Heart left ventricle (tissue), 16 donors: ENCODE measurements around the gene NR0B2. TPM values are rescaled to one million over a fixed set of nuclear protein-coding genes. Genes with fewer than 3 reads are reported as not detected.

Source experiments
- ATAC-seq, 4 donors: fragments of 200-7000 bp; cut with Tn5 transposase; one replicate each; pipeline ENCODE4 v1.9.1; 2020 to 2022; ENCODE audit warnings: moderate library complexity in 4 of 4, mild to moderate bottlenecking in 3 of 4, moderate number of reproducible peaks in 1 of 4
- DNase-seq, 5 donors: peaks; one replicate each; pipeline ENCODE4 v3.0.0-alpha.2; 2020
- H3K27ac ChIP-seq, 12 donors: fragments of 200-600 bp; sonication (generic) in 4 of 12; one replicate each; pipeline versions ENCODE4 v1.5.0 to v1.8.0; 2016 to 2022; ENCODE audit warnings: mild to moderate bottlenecking in 2 of 12
- H3K27me3 ChIP-seq, 9 donors: fragments of 200-600 bp; sonication (generic) in 2 of 9; one replicate each; pipeline versions ENCODE4 v1.5.1 to v1.8.0; 2016 to 2022; ENCODE audit warnings: mild to moderate bottlenecking in 3 of 9
- H3K36me3 ChIP-seq, 9 donors: fragments of 200-600 bp; sonication (generic) in 2 of 9; one replicate each; pipeline versions ENCODE4 v1.5.0 to v1.8.0; 2018 to 2022; ENCODE audit warnings: mild to moderate bottlenecking in 2 of 9
- H3K4me1 ChIP-seq, 12 donors: fragments of 200-600 bp; sonication (generic) in 4 of 12; one replicate each; pipeline versions ENCODE4 v1.5.0 to v1.8.0; 2016 to 2022; ENCODE audit warnings: mild to moderate bottlenecking in 3 of 12
- H3K4me3 ChIP-seq, 12 donors: fragments of 200-600 bp; sonication (generic) in 4 of 12; one replicate each; pipeline versions ENCODE4 v1.5.0 to v1.8.0; 2017 to 2022; ENCODE audit warnings: mild to moderate bottlenecking in 9 of 12, moderate library complexity in 4 of 12
- H3K9me3 ChIP-seq, 12 donors: fragments of 200-600 bp; sonication (generic) in 4 of 12; one replicate each; pipeline versions ENCODE4 v1.5.0 to v1.8.0; 2016 to 2022; ENCODE audit warnings: mild to moderate bottlenecking in 1 of 12
- POLR2A ChIP-seq, 2 donors: fragments of 450-650 bp; IDR thresholded peaks; one replicate each; pipeline ENCODE4 v1.6.1; 2017; ENCODE audit warnings: antibody characterized with exemption in 2 of 2, mild to moderate bottlenecking in 2 of 2, moderate library complexity in 2 of 2
- WGBS, 4 donors: extraction: QIAGEN DNeasy Blood & Tissue Kit in 2 of 4; methylation state at CpG; one replicate each; pipeline versions ENCODE4 v1.1.5 to v1.1.7; 2013 to 2018; 5-methylcytosine and 5-hydroxymethylcytosine counted together
- intact Hi-C, 10 donors: fragments of 100-400 bp; cut with DNase I; formaldehyde crosslinking; loops; one replicate each; pipeline versions ENCODE4 v1.11.1 to v1.14.2; 2022
- polyA plus RNA-seq, 2 donors: library from polyadenylated mRNA; stranded (reverse); fragments of 200-250 nt; gene quantifications; one replicate each; pipeline ENCODE4 v1.2.3, GENCODE V29; 2013
- total RNA-seq, 9 donors: library from RNA; depleted of rRNA in 2 of 9; stranded (reverse); fragments of >200 nt in 2 of 9; fragmentation: NEBNext Ultra II Directional in 3 of 9; extraction: Animal tissue kit (Norgen Biotek cat#: 25700) in 3 of 9; gene quantifications; one replicate each; pipeline versions ENCODE4 v1.1.0 to v1.2.4, GENCODE V29; 2016 to 2023
- TF ChIP-seq, protein P1 (sequence below), 12 donors: fragments of 200-600 bp; sonication (generic) in 4 of 12; IDR thresholded peaks; one replicate each; pipeline versions ENCODE4 v1.5.0 to v1.8.0; 2018 to 2022; ENCODE audit warnings: antibody characterized with exemption in 12 of 12, mild to moderate bottlenecking in 5 of 12
- donor health status: ischemic (EF 13 %, LVEDD 7.1; RV severe dilation, severe dysfunction).
- donor health status: healthy with polysubstance abuse.
- donor health status: DM: no; HTN: yes; CAD: no.
- donor health status: DM: no; HTN: no; CAD: no.
- donor health status: ischemic (EF 25% LVEDD 6.9; RV normal size, moderate dysfunction).
- donor health status: ischemic (EF 25% LVEDD 5.7; RV mildly dilated, moderate dysfunction).
- donor health status: healthy.
- donor health status: DM: yes; HTN: yes; CAD: no.
- donor health status: ischemic (EF 35%, LVEDD 5.7; RV mildly dilated, moderate dysfunction).
- donor health status: nonischemic (EF 11% LVEDD 7.7; RV severe dilation, severe dysfunction).
- donor health status: DM: yes; HTN: yes; CAD: no.
- donor health status: PGD.
- donor health status: ischemic (EF 29% LVEDD 5.4; RV normal size, mild dysfunction).
- donor health status: nonischemic (EF 23%, LVEDD 6.1; RV moderate dilation, normal function).

The NR0B2 gene
- total and polyA plus RNA-seq, 11 donors, result 2.0 to 19.2 (median 6.6) TPM

DNA sequence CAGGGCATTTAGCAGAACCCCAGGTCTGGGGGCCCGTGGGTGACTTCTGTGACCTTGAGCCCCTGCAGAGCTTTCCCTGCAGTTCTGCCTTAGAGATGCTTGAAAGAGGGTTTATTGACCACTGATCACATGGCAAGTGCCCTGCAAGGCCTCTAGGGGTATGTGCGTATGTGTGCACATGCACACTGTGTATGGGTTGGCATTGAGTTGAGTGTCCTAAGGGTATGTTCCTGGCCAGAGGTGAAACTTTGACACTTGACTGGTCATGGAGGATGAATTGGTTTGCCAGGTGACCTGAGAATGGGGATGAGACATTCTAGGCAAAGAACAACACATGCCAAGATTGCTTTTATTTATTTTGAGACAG lies 24.9 kb upstream of the NR0B2 start:
- intact Hi-C loops, result no loop called here
- no peak for DNase-seq
- H3K36me3 ChIP-seq, result peaks cover 0 to 65% (median 47%) of the 10 kb centered on the region in 9 donors
- peaks cover 0 to 40% (median 11%) of the 10 kb centered on the region in 12 donors for H3K4me1 ChIP-seq
- no peak overlapping the region for H3K4me3 ChIP-seq
- no peaks in the 10 kb centered on the region for H3K27me3 ChIP-seq
- peak overlapping the region in 9 of 12 donors; percentile 27 to 75 (median 68) for H3K27ac ChIP-seq
- peak in 1 of 4 donors; percentile 9 for ATAC-seq
- WGBS, 4 donors, result 84 to 100% (median 92%) methylated on average over 1 to 2 of the region's 2 CpGs
- H3K9me3 ChIP-seq, result no peaks in the 10 kb centered on the region
- TF ChIP-seq POLR2A (IDR thresholded peaks at IDR 0.05), result no peak
- TF ChIP-seq, protein P1, sequence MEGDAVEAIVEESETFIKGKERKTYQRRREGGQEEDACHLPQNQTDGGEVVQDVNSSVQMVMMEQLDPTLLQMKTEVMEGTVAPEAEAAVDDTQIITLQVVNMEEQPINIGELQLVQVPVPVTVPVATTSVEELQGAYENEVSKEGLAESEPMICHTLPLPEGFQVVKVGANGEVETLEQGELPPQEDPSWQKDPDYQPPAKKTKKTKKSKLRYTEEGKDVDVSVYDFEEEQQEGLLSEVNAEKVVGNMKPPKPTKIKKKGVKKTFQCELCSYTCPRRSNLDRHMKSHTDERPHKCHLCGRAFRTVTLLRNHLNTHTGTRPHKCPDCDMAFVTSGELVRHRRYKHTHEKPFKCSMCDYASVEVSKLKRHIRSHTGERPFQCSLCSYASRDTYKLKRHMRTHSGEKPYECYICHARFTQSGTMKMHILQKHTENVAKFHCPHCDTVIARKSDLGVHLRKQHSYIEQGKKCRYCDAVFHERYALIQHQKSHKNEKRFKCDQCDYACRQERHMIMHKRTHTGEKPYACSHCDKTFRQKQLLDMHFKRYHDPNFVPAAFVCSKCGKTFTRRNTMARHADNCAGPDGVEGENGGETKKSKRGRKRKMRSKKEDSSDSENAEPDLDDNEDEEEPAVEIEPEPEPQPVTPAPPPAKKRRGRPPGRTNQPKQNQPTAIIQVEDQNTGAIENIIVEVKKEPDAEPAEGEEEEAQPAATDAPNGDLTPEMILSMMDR (IDR thresholded peaks at IDR 0.05), result no peak

DNA sequence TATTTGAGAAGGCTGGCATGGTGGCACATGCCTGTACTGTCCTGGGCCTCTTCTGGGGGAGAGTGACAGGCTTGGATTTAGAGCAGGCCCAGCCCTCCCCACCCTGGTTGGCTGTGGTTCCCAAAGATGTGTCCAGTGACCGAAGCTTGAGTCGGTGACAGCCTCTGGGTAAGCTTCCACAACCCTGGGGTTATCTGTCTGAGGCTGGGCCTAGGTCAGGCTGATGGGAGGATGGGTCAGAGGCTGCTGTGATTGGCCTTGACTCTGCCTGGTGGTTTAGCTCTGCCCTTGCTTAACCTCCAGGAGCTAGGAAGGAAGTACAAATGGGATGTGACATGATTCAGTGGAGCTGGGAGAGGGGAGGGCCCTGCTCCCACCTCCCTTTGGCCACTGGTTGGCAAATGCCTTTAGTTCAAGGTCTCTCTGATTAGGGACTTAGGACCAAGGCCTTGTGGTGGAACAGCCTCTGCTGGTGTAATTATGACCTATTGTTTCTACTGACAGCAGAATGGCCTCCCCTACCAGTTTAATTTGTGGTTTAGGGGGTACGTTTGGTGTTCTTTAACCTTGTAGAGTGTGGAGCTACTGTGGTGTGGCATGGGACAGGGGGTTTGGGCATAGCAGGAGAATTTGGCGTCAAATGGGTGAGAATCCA lies 24.4 kb upstream of the NR0B2 start:
- 51 to 71% (median 67%) methylated on average over 4 of the region's 4 CpGs for WGBS, 4 donors
- DNase-seq, result peak in 4 of 5 donors; percentile 31 to 62 (median 37)
- ATAC-seq, result peak; percentile 62 to 82 (median 72)
- no peaks in the 10 kb centered on the region for H3K27me3 ChIP-seq
- intact Hi-C loops, result no loop called here
- TF ChIP-seq POLR2A (IDR thresholded peaks at IDR 0.05), result no peak
- TF ChIP-seq, protein P1 (IDR thresholded peaks at IDR 0.05), result no peak
- no peaks in the 10 kb centered on the region for H3K9me3 ChIP-seq
- peaks cover 0 to 65% (median 46%) of the 10 kb centered on the region in 9 donors for H3K36me3 ChIP-seq
- peak overlapping the region in 11 of 12 donors; percentile 8 to 75 (median 68) for H3K27ac ChIP-seq
- H3K4me1 ChIP-seq, result peaks cover 0 to 40% (median 11%) of the 10 kb centered on the region in 12 donors
- no peak overlapping the region for H3K4me3 ChIP-seq

DNA sequence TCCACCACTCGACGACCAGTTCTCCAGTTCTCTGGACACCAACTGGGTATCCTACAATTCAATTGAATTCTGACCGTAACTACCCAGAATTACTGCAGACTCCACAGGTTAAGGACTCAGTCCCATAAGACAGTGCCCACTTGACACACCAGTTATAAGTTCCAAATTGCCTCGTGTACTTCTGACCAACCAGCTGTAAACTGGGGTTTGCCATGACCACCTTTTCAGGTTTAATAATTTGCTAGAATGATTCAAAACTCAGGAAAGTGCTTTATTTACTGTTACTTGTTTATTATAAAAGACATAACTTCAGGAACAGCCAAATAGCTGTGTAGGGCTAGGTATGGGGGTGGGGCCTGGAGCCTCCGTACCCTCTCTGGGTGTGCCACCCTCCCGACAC lies 23.0 kb upstream of the NR0B2 start:
- WGBS, 4 donors, result 85 to 88% (median 87%) methylated on average over 6 of the region's 6 CpGs
- no peak overlapping the region for H3K4me3 ChIP-seq
- no peak overlapping the region for H3K27ac ChIP-seq
- DNase-seq (no peak), ATAC-seq (no peak)
- peaks cover 0 to 64% (median 44%) of the 10 kb centered on the region in 9 donors for H3K36me3 ChIP-seq
- no peaks in the 10 kb centered on the region for H3K9me3 ChIP-seq
- intact Hi-C loops, result loop anchor here in 1 of 10 donors (2.0 kb wide), 1 partner anchor 14 kb away; no protein-coding TSS in a partner anchor
- H3K4me1 ChIP-seq, result peaks cover 0 to 40% (median 12%) of the 10 kb centered on the region in 12 donors
- TF ChIP-seq, protein P1 (IDR thresholded peaks at IDR 0.05), result no peak
- TF ChIP-seq POLR2A (IDR thresholded peaks at IDR 0.05), result no peak
- no peaks in the 10 kb centered on the region for H3K27me3 ChIP-seq

DNA sequence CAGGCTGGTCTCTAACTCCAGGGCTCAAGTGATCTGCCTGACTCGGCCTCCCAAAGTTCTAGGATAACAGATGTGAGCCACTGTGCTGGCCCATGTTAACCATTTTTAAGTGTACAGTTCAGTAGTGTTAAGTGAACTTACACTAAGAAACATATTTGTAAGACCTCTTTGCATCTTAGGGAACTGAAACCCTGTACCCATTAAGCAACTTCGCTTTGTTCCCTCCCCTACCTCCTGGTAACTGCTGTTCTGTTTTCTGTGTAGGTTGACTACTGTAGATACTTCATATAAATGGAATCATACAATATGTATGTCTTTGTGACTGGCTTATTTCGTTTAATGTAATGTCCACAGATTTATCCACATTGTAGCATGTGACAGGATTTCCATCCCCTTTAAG lies 18.8 kb upstream of the NR0B2 start:
- intact Hi-C loops, result no loop called here
- WGBS, 4 donors, result 89 to 90% (median 90%) methylated on average over 3 of the region's 3 CpGs
- no peak overlapping the region for H3K4me3 ChIP-seq
- TF ChIP-seq POLR2A (IDR thresholded peaks at IDR 0.05), result no peak
- TF ChIP-seq, protein P1 (IDR thresholded peaks at IDR 0.05), result no peak
- H3K27ac ChIP-seq, result no peak overlapping the region
- H3K27me3 ChIP-seq, result no peaks in the 10 kb centered on the region
- H3K9me3 ChIP-seq, result no peaks in the 10 kb centered on the region
- DNase-seq, result no peak
- H3K36me3 ChIP-seq, result peaks cover 0 to 84% (median 71%) of the 10 kb centered on the region in 9 donors
- H3K4me1 ChIP-seq, result peaks cover 0 to 6% (median 2%) of the 10 kb centered on the region in 12 donors
- ATAC-seq, result no peak
